KOPT-K1 (cell line): ENCODE data around the gene LAMA3.

Experiments
- H3K27ac ChIP-seq: fragments of 200-600 bp; sonication (generic); 2 replicates; pipeline ENCODE4 v1.5.1; 2016; ENCODE audit warnings: antibody characterized with exemption, mild to moderate bottlenecking, low read depth, low read length; ENCODE audit not compliant: poor library complexity, severe bottlenecking
- H3K36me3 ChIP-seq: fragments of 200-600 bp; sonication (generic); 2 replicates; pipeline ENCODE4 v1.5.1; 2017; ENCODE audit warnings: antibody characterized with exemption, mild to moderate bottlenecking, low read length, moderate library complexity; ENCODE audit not compliant: insufficient read depth
- H3K9me3 ChIP-seq: fragments of 200-600 bp; sonication (generic); 2 replicates; pipeline ENCODE4 v1.5.1; 2017; ENCODE audit warnings: antibody characterized with exemption, low read length, mild to moderate bottlenecking; ENCODE audit not compliant: insufficient read depth, poor library complexity, severe bottlenecking

LAMA3 gene

DNA sequence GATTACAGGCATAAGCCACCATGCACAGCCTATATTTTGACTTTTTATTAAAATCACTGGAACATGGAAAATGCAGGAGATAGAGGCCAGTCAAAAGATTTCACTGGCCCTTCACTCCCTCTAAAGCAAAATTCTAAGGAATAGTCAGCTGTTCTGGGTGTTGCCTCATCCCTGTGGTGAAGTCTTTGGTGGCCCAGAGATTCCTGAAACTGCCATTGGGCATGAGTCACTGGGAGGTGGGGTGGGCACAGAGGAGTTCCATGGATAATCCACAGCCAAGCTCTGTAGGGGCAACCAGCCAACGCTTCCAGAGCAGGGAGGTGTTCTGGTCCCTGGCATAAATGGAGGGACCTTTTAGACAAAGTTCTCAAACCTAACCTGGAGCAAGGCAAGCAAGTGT is 235.6 kb downstream of the LAMA3 start:
- H3K9me3 ChIP-seq: no peaks in the 10 kb centered on the region
- H3K36me3 ChIP-seq: no peaks in the 10 kb centered on the region
- H3K27ac ChIP-seq: no peak overlapping the region

DNA sequence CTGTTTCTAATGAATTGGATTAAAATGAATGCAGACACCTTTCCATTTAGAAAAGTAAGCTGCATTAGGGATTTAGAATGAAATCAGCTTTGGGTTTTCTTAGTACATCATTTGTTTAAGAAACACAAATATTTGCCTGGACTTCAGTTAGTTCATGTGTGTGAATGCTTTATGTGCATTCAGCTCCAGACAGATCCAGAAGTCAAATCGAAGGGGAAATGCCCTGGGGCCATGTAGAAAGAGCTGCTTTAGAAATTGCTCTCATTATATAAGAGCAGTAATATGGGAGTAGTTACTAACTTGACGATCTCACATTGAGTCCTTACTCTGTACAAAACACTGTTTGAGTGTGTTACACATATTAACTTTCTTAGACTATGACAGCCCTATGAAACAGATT is 237.3 kb downstream of the LAMA3 start:
- no peaks in the 10 kb centered on the region for H3K9me3 ChIP-seq
- H3K36me3 ChIP-seq: no peaks in the 10 kb centered on the region
- no peak overlapping the region for H3K27ac ChIP-seq

- no peaks in the 10 kb centered on the region for H3K36me3 ChIP-seq
- no peak overlapping the region for H3K27ac ChIP-seq
- H3K9me3 ChIP-seq: no peaks in the 10 kb centered on the region
Measured at GRCh38 chr18:23927821-23928746, 238.8 kb downstream of the LAMA3 start.

- Histone ChIP-seq H3K36me3 (no peaks in the 10 kb centered on the region), H3K27ac (no peak overlapping the region), H3K9me3 (no peaks in the 10 kb centered on the region)
Measured at GRCh38 chr18:23929362-23929930, 240.2 kb downstream of the LAMA3 start.

DNA sequence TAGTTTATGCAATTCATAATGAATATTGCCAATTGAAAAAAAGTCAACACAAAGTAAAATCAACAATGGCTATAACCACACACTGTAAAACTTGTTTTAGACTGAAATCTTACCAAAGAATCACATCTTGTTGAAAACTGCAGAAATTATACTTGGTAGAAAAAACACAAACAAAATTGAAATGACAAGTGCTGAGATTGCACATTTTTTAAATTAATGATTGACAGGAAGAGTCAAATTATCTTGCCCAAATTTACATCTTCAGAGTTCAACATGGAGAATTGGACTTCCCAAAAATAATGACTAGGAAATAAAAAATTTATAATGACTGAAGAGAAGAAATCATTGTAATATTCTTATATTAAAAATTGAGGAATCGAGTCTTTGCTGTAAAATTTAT is 240.7 kb downstream of the LAMA3 start:
- H3K9me3 ChIP-seq: no peaks in the 10 kb centered on the region
- H3K27ac ChIP-seq: no peak overlapping the region

GRCh38 chr18:23932385-23933067 is 243.3 kb downstream of the LAMA3 start:
- no peaks in the 10 kb centered on the region for H3K9me3 ChIP-seq
- no peak overlapping the region for H3K27ac ChIP-seq
- H3K36me3 ChIP-seq: no peaks in the 10 kb centered on the region

More for the DNA sequence above, 240.7 kb downstream of the LAMA3 start:
- no peaks in the 10 kb centered on the region for H3K36me3 ChIP-seq

- Histone ChIP-seq H3K27ac (no peak overlapping the region), H3K9me3 (no peaks in the 10 kb centered on the region), H3K36me3 (no peaks in the 10 kb centered on the region)
Measured at GRCh38 chr18:23933407-23933806, 244.2 kb downstream of the LAMA3 start.

DNA sequence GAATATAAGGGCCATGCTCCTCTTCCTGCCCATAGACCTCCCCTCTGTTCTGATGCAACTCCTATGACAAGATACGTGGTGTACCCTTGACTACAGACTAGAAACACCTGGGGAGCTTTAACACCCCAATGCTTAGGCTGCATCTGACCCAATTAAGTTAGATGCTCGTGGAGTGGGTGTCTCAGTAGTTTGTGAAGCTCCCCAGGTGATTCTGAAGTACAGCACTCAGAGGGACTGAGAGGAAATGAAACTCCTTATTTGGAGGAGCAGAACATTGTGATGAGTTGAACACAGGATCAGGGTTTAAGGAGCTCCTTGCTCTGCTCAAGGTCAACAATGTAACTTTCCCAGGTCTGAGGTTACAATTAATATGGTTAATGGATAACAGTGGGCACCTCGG is 245.0 kb downstream of the LAMA3 start:
- Histone ChIP-seq H3K27ac (no peak overlapping the region), H3K36me3 (no peaks in the 10 kb centered on the region), H3K9me3 (no peaks in the 10 kb centered on the region)

DNA sequence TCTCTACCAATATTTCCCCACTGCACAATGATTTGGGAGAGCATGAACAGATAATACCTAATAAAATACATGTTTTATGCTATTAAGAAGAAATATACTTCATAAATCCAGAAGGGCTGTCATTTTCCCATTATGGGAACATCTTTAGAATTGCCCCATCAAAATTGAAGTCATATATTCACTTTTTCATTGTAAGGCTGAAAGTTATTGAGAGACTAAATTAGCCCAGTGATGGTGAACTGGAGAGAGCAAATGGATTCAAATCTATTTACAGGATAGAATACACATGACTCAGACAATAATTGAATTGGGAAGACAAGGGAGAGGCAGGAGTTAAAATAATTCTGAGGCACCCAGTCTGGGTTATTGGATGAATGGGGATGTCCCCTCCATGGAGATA is 245.6 kb downstream of the LAMA3 start:
- no peaks in the 10 kb centered on the region for H3K36me3 ChIP-seq
- H3K9me3 ChIP-seq: no peaks in the 10 kb centered on the region
- no peak overlapping the region for H3K27ac ChIP-seq

- H3K36me3 ChIP-seq: no peaks in the 10 kb centered on the region
- H3K9me3 ChIP-seq: no peaks in the 10 kb centered on the region
- H3K27ac ChIP-seq: no peak overlapping the region
Measured at GRCh38 chr18:23935804-23936203, 246.6 kb downstream of the LAMA3 start.

DNA sequence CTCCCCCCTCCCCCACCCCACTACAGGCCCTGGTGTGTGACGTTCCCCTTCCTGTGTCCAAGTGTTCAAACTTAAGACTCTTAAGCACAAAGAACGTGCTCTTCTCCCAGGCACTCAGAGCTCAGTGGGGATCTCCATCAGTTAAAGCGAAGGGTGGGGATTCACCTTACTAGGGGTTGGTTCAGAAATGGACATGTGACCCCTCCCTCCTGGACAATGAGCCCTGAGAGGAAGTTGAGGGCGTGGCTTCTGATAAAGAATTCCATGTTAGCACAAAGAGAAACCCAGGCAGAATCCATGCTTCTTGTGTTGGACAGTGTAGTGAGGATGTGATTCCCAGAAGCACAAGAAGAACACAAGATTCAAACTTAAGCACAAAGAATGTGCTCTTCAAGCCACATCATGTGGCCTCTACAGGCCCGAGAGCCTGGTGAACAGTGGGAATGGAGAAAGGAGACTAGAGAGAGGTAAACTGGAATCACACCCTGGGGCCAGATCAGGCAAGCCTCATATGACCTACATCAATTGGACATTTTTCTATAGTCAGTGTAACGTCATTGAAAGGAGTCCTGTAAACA is 247.2 kb downstream of the LAMA3 start:
- H3K9me3 ChIP-seq: no peaks in the 10 kb centered on the region
- H3K27ac ChIP-seq: no peak overlapping the region
- H3K36me3 ChIP-seq: no peaks in the 10 kb centered on the region

GRCh38 chr18:23938043-23938756 is 248.9 kb downstream of the LAMA3 start:
- H3K27ac ChIP-seq: no peak overlapping the region
- H3K9me3 ChIP-seq: no peaks in the 10 kb centered on the region
- H3K36me3 ChIP-seq: no peaks in the 10 kb centered on the region

- H3K27ac ChIP-seq: no peak overlapping the region
- H3K36me3 ChIP-seq: no peaks in the 10 kb centered on the region
- no peaks in the 10 kb centered on the region for H3K9me3 ChIP-seq
Measured at GRCh38 chr18:23938901-23939341, 249.7 kb downstream of the LAMA3 start.

GRCh38 chr18:23939366-23939765 is 250.1 kb downstream of the LAMA3 start:
- no peaks in the 10 kb centered on the region for H3K36me3 ChIP-seq
- H3K27ac ChIP-seq: no peak overlapping the region
- no peaks in the 10 kb centered on the region for H3K9me3 ChIP-seq
